GM18907 (cell line): ENCODE data around the gene SLC25A39.

Source experiments
- ATAC-seq: cut with Tn5 transposase; IDR thresholded peaks from one replicate; pipeline ENCODE4 v1.9.1; 2021; ENCODE audit warnings: mild to moderate bottlenecking, moderate library complexity; ENCODE audit not compliant: unreplicated experiment

The SLC25A39 gene

GRCh38 chr17:44314869-44315661 lies 9.6 kb downstream of the SLC25A39 start:
- no peak for ATAC-seq

- no peak for ATAC-seq
Measured at GRCh38 chr17:44314524-44314868, 10.1 kb downstream of the SLC25A39 start.

GRCh38 chr17:44314031-44314430 lies 10.6 kb downstream of the SLC25A39 start:
- no peak for ATAC-seq

- ATAC-seq = no peak
Measured at GRCh38 chr17:44312396-44313104, 12.1 kb downstream of the SLC25A39 start.

- no peak for ATAC-seq
Measured at GRCh38 chr17:44311562-44312181, 13.0 kb downstream of the SLC25A39 start.

- no peak for ATAC-seq
Measured at GRCh38 chr17:44310609-44311376, 13.8 kb downstream of the SLC25A39 start.

- ATAC-seq = no peak
Measured at GRCh38 chr17:44310188-44310587, 14.4 kb downstream of the SLC25A39 start.

GRCh38 chr17:44309472-44309871 lies 15.2 kb downstream of the SLC25A39 start:
- no peak for ATAC-seq

GRCh38 chr17:44308865-44309264 lies 15.8 kb downstream of the SLC25A39 start:
- ATAC-seq = no peak

GRCh38 chr17:44308320-44308818 lies 16.3 kb downstream of the SLC25A39 start, which contains the start of gene RUNDC3A:
Gene RUNDC3A, plus strand, starts transcription at chr17:44308601. Its CDS starts 232 bp downstream, at chr17:44308833.
- ATAC-seq = peak; percentile 45

- ATAC-seq = no peak
Measured at GRCh38 chr17:44307387-44308186, 17.0 kb downstream of the SLC25A39 start.

GRCh38 chr17:44304651-44305050 lies 20.0 kb downstream of the SLC25A39 start:
- ATAC-seq = no peak

- no peak for ATAC-seq
Measured at GRCh38 chr17:44297975-44298374, 26.6 kb downstream of the SLC25A39 start.

GRCh38 chr17:44293509-44294226 lies 31.0 kb downstream of the SLC25A39 start:
- ATAC-seq = no peak

GRCh38 chr17:44287651-44288050 lies 37.0 kb downstream of the SLC25A39 start:
- no peak for ATAC-seq

- ATAC-seq = no peak
Measured at GRCh38 chr17:44284024-44284400, 40.6 kb downstream of the SLC25A39 start.

GRCh38 chr17:44283344-44284023 lies 41.1 kb downstream of the SLC25A39 start:
- ATAC-seq = no peak

GRCh38 chr17:44282264-44282663 lies 42.4 kb downstream of the SLC25A39 start:
- ATAC-seq = no peak

- ATAC-seq = no peak
Measured at GRCh38 chr17:44281570-44281969, 43.1 kb downstream of the SLC25A39 start.
